Uterus (tissue), 2 donors: ENCODE measurements around the gene NT5C2.
A peak's percentile ranks its signal among the peaks of the same experiment; 100 is the strongest.

ENCODE experiments used
- POLR2A ChIP-seq, 2 donors: fragments of 450-650 bp; IDR thresholded peaks; one replicate each; pipeline ENCODE4 v1.6.1; 2016; ENCODE audit warnings: antibody characterized with exemption in 2 of 2, mild to moderate bottlenecking in 1 of 2, moderate library complexity in 1 of 2
- TF ChIP-seq, protein P1 (sequence below), 4 experiments: fragments of 200-600 bp in 2 of 4; fragments of 450-650 bp in 2 of 4; sonication (generic) in 2 of 4; IDR thresholded peaks; one replicate each; pipeline ENCODE4 v1.5.1; 2016 to 2019; ENCODE audit warnings: antibody characterized with exemption in 4 of 4, mild to moderate bottlenecking in 2 of 4, moderate library complexity in 1 of 4

DNA sequence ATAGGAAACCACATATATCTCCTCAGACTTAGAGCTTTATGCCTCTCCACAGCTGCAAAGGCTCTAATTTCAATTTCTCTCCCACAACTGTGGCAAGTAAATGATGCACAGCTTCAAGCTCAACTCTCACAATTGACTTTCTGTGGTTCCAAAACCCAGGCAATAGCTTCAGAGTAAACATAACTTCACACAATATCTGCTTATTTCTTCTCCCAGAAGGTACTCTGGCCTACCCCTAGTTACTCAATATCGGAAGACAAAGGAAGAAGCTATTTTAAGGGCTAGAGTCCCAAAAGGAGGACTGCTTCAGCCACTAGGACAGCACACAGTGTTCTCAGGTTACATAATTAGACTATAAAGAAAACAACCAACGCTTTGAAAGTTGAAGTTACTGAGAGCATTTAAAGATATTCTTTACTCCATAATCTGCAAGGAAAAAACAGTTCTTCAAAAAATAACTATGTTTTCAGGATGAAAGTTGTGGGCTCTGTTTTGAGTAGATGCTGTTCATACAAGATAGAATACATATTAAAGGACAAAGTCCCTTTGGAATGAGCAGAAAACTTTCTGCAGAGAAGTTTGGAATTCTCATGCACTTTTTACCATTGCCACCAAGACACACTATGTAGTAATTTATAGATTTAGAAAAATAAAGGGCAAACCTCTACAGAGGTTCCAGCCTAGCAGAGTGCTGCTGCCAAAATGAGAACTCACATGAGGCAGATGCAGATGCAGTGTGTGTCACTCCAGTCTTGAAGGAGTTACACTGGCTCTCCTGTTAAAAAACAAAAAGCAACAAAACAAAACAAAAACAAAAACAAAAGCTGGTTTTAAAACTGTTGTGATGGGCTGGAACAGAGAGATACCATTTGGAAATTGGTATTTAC, 81.8 kb downstream of the NT5C2 start:
- TF ChIP-seq POLR2A (IDR thresholded peaks at IDR 0.05) = peak in 1 of 2 donors; percentile 49
- TF ChIP-seq, protein P1, sequence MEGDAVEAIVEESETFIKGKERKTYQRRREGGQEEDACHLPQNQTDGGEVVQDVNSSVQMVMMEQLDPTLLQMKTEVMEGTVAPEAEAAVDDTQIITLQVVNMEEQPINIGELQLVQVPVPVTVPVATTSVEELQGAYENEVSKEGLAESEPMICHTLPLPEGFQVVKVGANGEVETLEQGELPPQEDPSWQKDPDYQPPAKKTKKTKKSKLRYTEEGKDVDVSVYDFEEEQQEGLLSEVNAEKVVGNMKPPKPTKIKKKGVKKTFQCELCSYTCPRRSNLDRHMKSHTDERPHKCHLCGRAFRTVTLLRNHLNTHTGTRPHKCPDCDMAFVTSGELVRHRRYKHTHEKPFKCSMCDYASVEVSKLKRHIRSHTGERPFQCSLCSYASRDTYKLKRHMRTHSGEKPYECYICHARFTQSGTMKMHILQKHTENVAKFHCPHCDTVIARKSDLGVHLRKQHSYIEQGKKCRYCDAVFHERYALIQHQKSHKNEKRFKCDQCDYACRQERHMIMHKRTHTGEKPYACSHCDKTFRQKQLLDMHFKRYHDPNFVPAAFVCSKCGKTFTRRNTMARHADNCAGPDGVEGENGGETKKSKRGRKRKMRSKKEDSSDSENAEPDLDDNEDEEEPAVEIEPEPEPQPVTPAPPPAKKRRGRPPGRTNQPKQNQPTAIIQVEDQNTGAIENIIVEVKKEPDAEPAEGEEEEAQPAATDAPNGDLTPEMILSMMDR (IDR thresholded peaks at IDR 0.05) = peak in 2 of 4 experiments; percentile 25 to 29
